Neural progenitor cell (in vitro differentiated cells): Measurements from ENCODE around the gene G3BP2.

Experiments used
- EZH2 ChIP-seq: fragments of 200-600 bp; sonication (generic); IDR thresholded peaks from 2 replicates; pipeline ENCODE4 v1.6.1; 2017; ENCODE audit warnings: antibody characterized with exemption, mild to moderate bottlenecking, moderate library complexity
- EZH2phosphoT487 ChIP-seq: fragments of 200-600 bp; sonication (generic); IDR thresholded peaks from 2 replicates; pipeline ENCODE4 v1.6.1; 2017; ENCODE audit warnings: antibody characterized with exemption
- TF ChIP-seq, protein P1 (sequence below): fragments of 200-600 bp; sonication (generic); IDR thresholded peaks from 2 replicates; pipeline ENCODE4 v1.5.1; 2017; ENCODE audit warnings: antibody characterized with exemption, mild to moderate bottlenecking

DNA sequence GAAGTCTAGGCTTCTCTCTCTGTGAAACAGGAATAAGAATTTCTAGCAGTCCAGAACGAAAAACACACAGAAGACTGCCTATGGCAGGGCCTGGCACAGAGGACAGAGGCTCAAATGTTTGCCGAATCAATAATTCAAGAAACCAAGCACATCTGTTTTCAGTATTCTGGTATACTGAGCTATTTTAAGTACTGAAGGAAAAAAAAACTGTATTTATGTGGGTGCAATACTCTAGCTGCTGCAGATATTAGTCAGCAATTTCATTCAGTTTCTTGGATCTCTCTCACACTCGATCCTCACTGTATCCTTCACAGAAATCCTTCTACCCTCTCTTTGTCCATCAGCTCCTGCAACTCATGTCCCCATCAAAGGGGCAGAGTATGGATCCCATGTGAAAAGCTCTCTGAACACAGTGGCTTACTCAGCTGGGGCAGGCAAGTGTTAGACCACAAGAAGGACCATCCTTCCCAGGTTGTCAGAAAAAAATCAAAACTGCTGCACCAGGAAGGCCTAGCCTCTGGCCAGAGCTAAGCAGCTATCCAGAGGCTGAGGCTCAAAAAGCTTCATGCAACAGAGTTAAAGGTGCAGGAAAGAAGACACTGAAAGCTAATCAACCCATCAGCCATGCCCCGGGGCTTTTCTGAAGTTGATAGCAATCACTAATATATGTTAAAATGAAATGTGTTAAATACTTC, 42.0 kb upstream of the G3BP2 start:
- TF ChIP-seq EZH2 (no peak), EZH2phosphoT487 (no peak)
- TF ChIP-seq, protein P1, sequence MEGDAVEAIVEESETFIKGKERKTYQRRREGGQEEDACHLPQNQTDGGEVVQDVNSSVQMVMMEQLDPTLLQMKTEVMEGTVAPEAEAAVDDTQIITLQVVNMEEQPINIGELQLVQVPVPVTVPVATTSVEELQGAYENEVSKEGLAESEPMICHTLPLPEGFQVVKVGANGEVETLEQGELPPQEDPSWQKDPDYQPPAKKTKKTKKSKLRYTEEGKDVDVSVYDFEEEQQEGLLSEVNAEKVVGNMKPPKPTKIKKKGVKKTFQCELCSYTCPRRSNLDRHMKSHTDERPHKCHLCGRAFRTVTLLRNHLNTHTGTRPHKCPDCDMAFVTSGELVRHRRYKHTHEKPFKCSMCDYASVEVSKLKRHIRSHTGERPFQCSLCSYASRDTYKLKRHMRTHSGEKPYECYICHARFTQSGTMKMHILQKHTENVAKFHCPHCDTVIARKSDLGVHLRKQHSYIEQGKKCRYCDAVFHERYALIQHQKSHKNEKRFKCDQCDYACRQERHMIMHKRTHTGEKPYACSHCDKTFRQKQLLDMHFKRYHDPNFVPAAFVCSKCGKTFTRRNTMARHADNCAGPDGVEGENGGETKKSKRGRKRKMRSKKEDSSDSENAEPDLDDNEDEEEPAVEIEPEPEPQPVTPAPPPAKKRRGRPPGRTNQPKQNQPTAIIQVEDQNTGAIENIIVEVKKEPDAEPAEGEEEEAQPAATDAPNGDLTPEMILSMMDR, result no peak
